GM21529 (cell line): ENCODE measurements around the gene TSBP1.
"Not testable (repeated sequence)": the region's sequence is repeated elsewhere in the genome, so short reads cannot be mapped to it uniquely, and the experiment has no call there.

Source experiments
- ATAC-seq: cut with Tn5 transposase; IDR thresholded peaks from one replicate; pipeline ENCODE4 v1.9.1; 2021; ENCODE audit not compliant: unreplicated experiment

Gene TSBP1

GRCh38 chr6:32375739-32376529, 4.2 kb upstream of the TSBP1 start:
- no peak for ATAC-seq

DNA sequence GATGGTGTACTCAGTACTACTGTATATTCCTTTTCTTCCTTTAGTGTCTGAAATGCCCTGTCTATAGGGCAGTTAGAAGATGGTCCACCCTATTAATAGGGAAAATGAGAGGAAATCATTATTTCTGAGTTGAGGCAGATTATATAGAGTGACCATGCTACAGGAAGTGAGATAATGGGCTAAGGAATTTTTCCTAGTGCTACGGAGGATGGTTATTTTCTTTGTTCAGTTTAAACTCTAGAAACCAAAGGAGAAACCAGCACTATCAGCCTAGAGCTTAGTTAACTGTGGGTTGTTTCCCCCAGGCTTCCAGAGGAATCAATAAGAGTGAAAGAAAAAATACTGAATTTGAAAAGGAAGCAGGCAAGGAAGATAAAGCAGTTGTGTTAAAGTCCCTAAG, 474 bp downstream of the TSBP1 start:
- ATAC-seq = no peak

DNA sequence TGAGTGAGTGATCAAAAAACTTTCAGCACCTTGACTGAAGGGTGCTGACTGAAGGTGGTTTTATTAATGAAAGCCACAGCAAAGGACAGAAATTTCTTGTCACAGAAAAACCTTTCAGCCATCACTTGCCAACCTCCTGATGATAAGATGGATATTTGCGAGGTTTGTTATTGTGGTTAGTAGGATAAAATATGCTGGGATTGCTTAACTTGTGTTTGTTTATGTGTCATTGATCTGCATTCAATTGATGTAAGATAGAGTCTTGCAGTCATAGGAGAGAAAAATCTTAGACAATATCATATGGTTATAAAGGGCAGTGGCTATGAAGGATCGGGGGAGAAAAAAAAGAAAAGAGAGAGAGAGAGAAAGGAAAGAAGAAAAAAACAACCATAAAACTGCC, 1.2 kb downstream of the TSBP1 start:
- ATAC-seq = no peak

DNA sequence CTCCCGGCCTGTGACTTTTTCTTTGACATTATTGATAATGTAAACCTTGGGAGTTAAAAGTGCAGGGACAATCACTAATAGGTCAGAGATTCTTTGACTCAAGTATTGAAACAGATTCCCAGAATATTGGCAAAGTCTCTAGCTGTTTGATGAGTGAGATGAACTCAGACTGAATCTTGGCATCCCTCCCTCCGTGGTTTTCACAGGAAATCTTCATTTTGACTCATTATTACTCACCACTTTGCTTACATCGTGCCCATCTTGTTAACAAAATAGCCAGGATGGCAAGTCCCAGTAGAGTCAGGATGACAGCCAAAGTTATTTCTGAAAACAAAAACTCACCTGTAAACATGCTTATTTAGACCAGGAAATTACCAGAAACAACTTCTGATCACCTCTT, 2.0 kb downstream of the TSBP1 start:
- ATAC-seq = no peak

DNA sequence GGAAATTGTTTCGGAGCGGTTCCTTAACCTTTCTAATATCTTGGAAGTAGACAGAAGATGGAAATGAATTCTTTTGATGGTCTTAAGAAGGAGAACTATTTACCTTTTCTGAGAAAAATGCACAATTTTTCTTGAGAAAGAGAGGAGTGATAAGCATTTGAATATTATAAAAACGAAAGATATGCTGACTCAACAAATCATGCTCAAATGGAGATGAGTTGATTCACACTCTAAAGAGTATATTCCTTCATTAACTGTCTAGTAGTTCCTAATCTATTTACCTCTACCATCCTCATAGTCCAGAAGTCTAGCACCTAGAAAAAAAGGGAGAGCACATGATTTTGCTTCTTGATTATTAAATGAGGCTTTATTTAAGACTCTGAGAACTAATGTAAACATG, 4.1 kb downstream of the TSBP1 start:
- no peak for ATAC-seq

- ATAC-seq = not testable (repeated sequence)
Measured at GRCh38 chr6:32359225-32359624, 12.5 kb downstream of the TSBP1 start.

- ATAC-seq = not testable (repeated sequence)
Measured at GRCh38 chr6:32358548-32358947, 13.2 kb downstream of the TSBP1 start.

DNA sequence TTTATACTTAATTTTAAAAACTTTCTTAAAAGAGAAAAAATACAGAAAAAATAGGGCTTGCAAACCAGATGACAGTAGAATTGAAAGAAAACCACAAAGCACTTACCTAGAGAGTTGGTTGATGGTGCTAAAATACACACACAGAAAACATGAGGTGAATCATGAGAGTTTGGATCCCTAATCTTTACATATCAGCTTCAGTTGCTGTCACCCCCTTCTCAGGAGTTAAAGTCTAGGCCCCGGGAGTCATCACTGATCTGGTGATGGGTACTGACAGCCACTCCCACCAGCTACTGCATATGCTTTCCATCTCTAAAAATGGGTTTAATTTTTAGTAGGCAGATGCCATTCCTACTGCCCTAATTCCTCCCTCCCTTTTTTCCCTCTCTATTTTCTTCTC, 16.7 kb downstream of the TSBP1 start:
- no peak for ATAC-seq

- no peak for ATAC-seq
Measured at GRCh38 chr6:32353348-32353747, 18.4 kb downstream of the TSBP1 start.

DNA sequence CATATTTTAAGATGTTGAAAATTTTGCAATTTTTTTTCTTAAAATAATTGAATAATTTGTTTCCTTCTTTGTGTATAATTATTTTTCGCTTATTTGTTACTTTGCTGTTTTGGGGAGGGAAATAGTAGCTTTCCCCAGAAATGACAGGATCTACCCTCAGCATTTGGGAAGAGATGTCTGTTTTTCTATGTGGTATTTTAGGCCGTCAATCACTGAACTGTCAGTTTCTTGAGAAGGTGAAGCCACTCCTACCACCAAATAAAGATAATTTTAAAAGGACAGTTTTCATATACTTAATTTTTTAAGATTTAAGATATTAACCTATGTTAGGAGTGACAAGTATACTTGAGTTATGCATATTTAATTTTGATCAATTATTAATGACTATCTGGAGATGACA, 31.5 kb downstream of the TSBP1 start:
- no peak for ATAC-seq

DNA sequence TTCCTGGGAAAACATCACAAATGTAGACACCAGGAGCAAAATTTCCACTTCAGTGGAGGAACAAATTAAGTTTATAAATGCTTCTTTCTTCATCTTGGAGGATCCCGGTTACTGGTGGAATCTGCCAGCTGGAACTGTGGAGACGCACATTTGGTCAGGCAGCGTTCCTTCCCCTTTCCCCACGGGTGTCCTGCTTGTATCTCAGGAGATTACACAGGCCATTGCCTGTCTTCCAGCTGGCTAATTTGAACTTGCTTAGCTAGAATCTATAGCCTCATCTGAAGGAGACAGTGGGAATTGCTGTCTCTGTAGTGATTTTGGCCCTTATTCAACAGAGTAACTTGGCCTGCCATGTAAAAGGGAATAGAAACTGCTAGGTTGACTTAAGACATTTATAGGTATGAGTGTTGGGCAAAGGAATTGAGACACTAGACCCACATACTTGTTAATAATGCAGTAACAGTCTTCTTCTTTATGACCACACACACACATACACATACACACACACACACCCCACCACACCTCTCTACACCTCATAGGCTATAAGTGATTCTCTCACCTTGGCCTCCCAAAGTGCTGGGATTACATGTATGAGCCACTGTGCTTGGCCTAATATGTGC, 34.4 kb downstream of the TSBP1 start:
- no peak for ATAC-seq

- no peak for ATAC-seq
Measured at GRCh38 chr6:32332433-32332832, 39.3 kb downstream of the TSBP1 start.

DNA sequence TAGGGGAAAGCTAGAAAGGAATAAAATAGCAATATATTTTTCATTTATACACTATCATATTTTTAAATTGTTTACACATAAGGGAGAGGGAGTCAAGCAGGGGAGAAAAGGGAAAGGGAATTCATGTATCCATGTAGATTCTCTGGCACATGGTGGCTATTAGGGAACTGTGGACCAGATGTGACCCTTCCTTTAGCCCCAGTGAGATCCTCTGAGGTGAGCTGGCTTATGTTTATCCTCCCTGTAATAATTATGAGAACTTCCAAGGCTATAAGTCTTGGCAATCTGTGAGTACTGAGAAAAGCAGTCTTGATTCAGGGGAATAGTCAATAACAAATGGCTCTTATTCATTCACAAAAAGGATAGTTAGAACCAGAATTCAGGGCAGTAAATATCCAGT, 42.6 kb downstream of the TSBP1 start:
- no peak for ATAC-seq

DNA sequence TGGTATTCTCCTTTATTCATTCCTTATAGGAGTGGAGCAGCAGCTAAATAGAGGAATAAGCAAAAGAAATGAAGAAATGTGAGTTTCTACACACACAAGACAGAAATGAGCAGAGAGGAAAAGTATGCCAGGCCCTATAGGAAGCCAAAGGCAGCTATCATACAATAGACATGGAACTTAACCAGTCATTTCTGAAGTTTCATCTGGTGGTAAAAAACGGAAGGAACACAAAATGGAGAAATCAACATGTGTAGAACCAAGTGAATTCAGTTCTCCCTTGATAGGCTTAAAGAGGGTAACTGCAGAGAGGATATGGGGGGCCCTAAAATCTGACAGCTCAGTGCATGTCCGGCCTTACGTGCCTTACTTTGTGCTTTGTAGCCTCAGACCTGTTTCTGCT, 44.6 kb downstream of the TSBP1 start:
- no peak for ATAC-seq

GRCh38 chr6:32318501-32318900, 53.2 kb downstream of the TSBP1 start:
- ATAC-seq = no peak

DNA sequence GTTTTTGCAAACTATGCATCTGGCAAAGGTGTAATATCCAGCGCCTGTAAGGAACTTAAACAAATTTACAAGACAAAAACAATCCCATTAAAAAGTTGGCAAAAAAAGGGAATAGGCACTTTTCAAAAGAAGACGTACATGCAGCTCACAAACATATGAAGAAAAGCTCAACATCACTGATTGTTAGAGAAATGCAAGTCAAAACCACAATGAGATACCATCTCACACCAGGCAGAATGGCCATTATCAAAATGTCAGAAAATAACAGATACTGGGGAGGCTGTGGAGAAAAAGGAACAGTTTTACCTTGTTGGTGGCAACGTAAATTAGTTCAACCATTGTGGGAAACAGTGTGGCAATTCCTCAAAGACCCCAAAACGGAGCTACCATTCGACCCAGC, 54.2 kb downstream of the TSBP1 start:
- ATAC-seq = no peak

GRCh38 chr6:32313964-32314363, 57.7 kb downstream of the TSBP1 start:
- no peak for ATAC-seq

DNA sequence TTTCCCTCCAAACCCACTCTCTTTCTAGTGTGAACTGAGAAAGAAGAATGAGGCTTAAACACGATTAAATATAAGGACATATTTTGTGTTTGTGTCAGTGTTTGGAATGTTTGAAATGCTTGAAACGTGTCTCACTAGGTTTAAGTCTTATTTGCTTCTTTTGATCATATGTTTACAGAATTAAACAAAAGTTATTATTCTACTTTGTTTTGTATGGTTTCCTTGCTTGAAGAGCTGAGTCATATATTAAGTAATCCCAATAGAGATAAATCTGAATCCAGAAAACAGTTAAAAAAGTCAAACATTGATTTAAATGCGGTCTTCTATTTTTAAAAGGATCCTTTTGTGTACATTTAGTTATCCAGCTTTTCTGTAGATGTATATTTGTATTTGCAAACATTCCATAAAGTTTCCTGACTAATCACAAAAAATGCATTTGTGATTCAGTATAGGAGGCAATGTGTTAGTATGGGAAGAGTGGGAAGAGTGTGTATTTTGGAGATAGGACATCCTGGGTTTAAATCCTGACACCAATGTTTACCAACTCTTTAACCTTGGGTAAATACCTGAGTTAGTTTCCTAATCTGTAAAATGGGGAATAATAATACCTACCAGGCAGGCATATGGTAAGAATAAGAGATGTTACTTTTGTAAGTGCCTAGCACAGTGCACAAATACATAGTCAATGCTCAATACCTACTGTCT, 72.9 kb downstream of the TSBP1 start:
- ATAC-seq = no peak

DNA sequence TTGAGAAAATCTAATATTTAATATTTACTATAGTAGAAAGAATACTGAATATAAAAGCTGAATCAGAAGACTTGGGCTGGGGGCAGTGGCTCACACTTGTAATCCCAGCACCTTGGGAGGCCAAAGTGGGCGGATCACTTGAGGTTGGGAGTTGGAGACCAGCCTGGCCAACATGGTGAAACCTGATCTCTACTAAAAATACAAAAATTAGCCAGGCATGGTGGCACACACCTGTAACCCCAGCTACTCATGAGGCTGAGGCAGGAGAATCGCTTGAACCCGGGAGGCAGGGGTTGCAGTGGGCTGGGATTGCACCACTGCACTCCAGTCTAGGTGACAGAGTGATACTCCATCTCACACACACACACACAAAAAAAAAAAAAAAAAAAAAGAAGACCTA, 76.7 kb downstream of the TSBP1 start:
- not testable (repeated sequence) for ATAC-seq

DNA sequence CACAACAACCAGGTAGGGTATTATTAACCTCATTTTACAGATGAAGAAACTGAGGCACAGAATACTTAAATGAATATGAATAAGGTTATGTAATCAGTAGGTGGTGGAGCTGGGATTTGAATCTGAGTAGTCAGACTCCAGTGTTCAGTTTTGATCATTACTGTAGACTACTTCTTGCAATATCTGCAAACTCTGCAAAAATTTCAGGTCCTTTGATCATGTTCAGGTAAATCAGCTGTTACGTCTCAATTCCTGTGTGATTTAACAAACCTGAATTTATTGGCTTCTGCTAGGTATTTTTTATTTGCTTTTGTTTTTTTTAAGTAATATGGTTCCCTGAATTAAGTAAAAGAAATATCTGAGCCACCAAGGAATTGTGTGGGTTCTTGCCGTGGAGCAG, 77.1 kb downstream of the TSBP1 start:
- ATAC-seq = no peak

DNA sequence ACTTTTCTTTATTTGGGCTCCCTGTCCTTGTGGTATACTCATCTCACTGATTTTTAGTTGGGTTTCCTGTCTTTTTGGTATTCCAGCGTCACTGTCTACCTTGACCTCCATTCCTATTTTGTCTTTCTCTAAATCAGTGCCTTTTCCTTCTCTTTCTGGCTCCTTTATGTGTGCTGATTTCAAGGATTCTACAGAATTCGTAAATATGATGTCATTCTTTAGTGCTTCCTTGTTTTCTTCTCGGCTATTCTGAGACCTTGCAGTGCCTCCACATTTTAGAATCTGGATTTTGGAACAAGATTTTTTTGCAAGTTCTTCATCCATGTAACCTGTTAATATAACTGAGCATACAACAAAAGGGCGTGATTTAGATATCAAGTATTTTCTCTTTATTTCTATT, 78.0 kb downstream of the TSBP1 start:
- no peak for ATAC-seq

- no peak for ATAC-seq
Measured at GRCh38 chr6:32291543-32291942, 80.2 kb downstream of the TSBP1 start.
